GM18502 (cell line): ENCODE measurements around the gene BGN.
A peak's percentile ranks its signal among the peaks of the same experiment; 100 is the strongest.

Experiments
- ATAC-seq: cut with Tn5 transposase; IDR thresholded peaks from one replicate; pipeline ENCODE4 v1.9.1; 2021; ENCODE audit warnings: mild to moderate bottlenecking; ENCODE audit not compliant: unreplicated experiment, poor library complexity

The BGN gene

GRCh38 chrX:153522259-153522658, 27.5 kb downstream of the BGN start:
- ATAC-seq, result no peak

- no peak for ATAC-seq
These were observed 28.5 kb downstream of the BGN start for GRCh38 chrX:153523269-153523668.

GRCh38 chrX:153524234-153524633, 29.5 kb downstream of the BGN start:
- no peak for ATAC-seq

- no peak for ATAC-seq
These were observed 30.7 kb downstream of the BGN start for GRCh38 chrX:153525451-153525850.

GRCh38 chrX:153526042-153526441, 31.3 kb downstream of the BGN start:
- ATAC-seq, result no peak

GRCh38 chrX:153526801-153527200, 32.0 kb downstream of the BGN start:
- no peak for ATAC-seq

GRCh38 chrX:153527208-153527607, 32.4 kb downstream of the BGN start:
- no peak for ATAC-seq

- no peak for ATAC-seq
These were observed 35.8 kb downstream of the BGN start for GRCh38 chrX:153530411-153531129.

- ATAC-seq, result no peak
These were observed 38.3 kb downstream of the BGN start for GRCh38 chrX:153533091-153533490.

- ATAC-seq, result no peak
These were observed 42.3 kb downstream of the BGN start for GRCh38 chrX:153537080-153537479.

- no peak for ATAC-seq
These were observed 42.9 kb downstream of the BGN start for GRCh38 chrX:153537526-153538295.

- ATAC-seq, result no peak
These were observed 43.6 kb downstream of the BGN start for GRCh38 chrX:153538424-153538823.

- peak; percentile 80 for ATAC-seq
These were observed 44.6 kb downstream of the BGN start for GRCh38 chrX:153539171-153539978.

- no peak for ATAC-seq
These were observed 45.2 kb downstream of the BGN start for GRCh38 chrX:153539979-153540358.

GRCh38 chrX:153544727-153545126, 49.9 kb downstream of the BGN start:
- no peak for ATAC-seq

GRCh38 chrX:153546386-153546785, 51.6 kb downstream of the BGN start:
- no peak for ATAC-seq

GRCh38 chrX:153547195-153547594, 52.4 kb downstream of the BGN start:
- ATAC-seq, result no peak

- ATAC-seq, result no peak
These were observed 54.5 kb downstream of the BGN start for GRCh38 chrX:153549231-153549630.

GRCh38 chrX:153549807-153550206, 55.0 kb downstream of the BGN start:
- ATAC-seq, result no peak

- ATAC-seq, result no peak
These were observed 56.4 kb downstream of the BGN start for GRCh38 chrX:153551135-153551534.
